ENCODE results near the gene RAB11FIP4. TPM values are rescaled to one million over a fixed set of nuclear protein-coding genes. Genes with fewer than 3 reads are reported as not detected.

The RAB11FIP4 gene
- total RNA-seq, 2 experiments from 2014 or later, result 35.0 to 35.6 TPM

DNA sequence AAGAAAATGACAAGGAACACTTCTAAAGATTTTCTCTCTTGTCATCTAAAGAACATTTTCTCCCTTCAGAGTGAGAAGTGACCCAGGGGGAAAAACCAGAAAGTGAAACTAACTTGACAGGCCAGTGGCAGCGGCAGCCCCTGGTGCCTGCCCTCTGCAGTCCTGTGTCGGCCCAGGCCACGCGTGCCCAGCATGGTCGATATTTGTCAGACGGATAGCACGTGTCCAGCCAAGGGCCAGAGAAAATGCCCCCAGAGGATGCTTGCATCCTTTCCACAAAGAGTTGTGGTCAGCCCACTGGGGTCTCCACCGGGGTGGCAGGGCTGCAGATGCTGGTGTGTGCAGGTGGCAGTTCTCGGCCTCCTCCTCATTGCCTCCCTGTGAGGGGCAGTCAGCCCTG lies 176.6 kb downstream of the RAB11FIP4 start:
- Mint-ChIP-seq H3K27me3 (peaks cover 3% of the 10 kb centered on the region), H3K4me1 (ENCODE audit: low read depth) (no peaks in the 10 kb centered on the region), H3K36me3 (no peaks in the 10 kb centered on the region), H3K9me3 (no peaks in the 10 kb centered on the region), H3K27ac (no peak overlapping the region), H3K4me3 (no peak overlapping the region)
- ChIA-PET CTCF (no interaction called here), POLR2A (no interaction called here)
- no peak for DNase-seq
- intact Hi-C loops (cut with micrococcal nuclease), result no loop called here

DNA sequence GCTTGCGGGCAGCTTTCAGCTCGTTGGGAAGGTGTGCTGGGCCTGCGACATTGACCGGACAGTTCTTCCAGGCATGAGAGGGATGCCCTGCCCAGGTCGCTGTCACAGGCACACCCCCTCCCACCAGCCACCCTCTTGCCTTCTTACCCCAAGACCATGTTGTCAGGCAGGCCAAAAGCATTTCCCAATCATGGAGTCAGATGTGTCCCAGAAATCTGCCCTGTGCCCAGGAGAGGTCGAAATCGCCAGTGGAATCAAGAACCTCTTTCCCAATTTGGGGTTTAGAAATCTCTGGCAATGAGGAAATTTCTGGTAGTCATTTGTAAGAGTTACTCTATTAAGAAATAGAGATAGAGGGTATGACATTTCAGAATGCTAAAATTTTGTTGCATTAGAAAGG lies 177.1 kb downstream of the RAB11FIP4 start:
- DNase-seq, result no peak
- ChIA-PET CTCF (no interaction called here), POLR2A (no interaction called here)
- Mint-ChIP-seq H3K4me3 (no peak overlapping the region), H3K27me3 (peaks cover 3% of the 10 kb centered on the region), H3K9me3 (no peaks in the 10 kb centered on the region), H3K4me1 (ENCODE audit: low read depth) (no peaks in the 10 kb centered on the region), H3K27ac (no peak overlapping the region), H3K36me3 (no peaks in the 10 kb centered on the region)
- intact Hi-C loops (cut with micrococcal nuclease), result no loop called here

DNA sequence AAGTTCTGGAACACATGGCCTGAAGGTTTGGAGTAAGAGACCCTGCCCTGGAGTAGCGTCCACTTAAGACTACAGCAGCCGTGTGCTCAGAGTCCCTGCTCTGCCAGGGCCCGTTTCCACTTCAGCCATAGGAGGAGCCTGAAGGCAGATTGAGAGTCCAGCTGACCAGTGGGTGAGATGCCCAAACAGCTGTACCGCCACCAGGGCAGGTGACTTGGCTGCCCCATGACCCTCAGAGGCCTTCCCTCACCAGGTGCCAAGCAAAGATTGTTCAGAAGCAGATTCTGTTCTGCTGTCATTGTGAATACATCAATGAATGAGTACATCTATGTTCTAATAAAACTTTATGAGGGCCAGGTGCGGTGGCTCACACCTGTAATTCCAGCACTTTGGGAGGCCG lies 178.8 kb downstream of the RAB11FIP4 start:
- H3K4me1 Mint-ChIP-seq (ENCODE audit: low read depth), result no peaks in the 10 kb centered on the region
- ChIA-PET POLR2A (no interaction called here), CTCF (no interaction called here)
- no peak for DNase-seq
- peaks cover 3% of the 10 kb centered on the region for H3K27me3 Mint-ChIP-seq
- no peak overlapping the region for H3K27ac Mint-ChIP-seq
- H3K4me3 Mint-ChIP-seq, result no peak overlapping the region
- no peaks in the 10 kb centered on the region for H3K36me3 Mint-ChIP-seq
- intact Hi-C loops (cut with micrococcal nuclease), result no loop called here
- H3K9me3 Mint-ChIP-seq, result no peaks in the 10 kb centered on the region

DNA sequence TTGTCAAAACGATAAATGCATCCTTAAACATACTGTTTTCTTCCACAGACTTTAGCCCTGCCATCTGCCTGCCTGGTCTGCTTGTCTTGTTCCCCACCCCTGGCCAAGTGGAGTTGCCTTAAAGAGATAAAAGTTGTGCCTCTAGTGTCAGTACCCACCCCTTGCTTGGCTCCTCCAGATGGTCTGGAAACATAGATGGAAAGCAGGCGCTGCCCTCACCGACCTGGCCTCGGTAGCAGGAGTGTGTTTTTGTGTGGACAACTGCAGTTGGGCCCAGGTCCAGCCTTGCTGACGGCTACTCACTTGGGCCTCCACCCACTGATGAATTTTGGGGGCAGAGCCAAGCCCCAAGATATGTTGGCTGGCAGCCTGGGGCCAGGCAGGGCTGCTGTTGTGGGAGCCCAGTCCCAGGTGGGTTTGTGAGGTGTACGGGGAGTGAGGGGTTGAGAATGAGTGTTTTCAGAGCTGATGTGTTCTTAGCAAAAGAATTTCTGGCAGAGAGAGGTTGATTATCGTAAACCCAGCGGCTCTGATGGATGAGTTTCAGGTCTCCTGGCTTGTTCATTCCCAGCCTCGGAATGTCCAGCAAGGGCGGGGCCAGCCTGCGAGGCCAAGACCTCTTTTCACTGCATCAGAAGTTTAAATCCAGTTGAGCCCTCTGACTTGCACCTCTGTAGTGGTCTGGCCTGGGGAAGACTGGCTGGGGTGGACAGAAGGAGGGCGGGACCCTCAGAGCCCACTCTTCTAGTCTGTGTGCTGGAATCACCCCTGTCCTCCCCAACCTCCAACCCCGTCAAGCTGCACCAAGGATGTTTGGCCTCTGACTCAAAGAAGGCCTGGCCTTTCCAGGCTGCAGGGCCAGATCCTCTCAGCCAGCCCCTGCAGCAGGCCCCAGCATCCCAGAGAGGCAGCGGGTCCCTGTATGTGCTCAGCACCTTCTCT lies 179.7 kb downstream of the RAB11FIP4 start:
- Mint-ChIP-seq H3K4me3 (no peak overlapping the region), H3K9me3 (no peaks in the 10 kb centered on the region), H3K27ac (no peak overlapping the region), H3K27me3 (no peaks in the 10 kb centered on the region), H3K4me1 (ENCODE audit: low read depth) (no peaks in the 10 kb centered on the region), H3K36me3 (no peaks in the 10 kb centered on the region)
- no peak for DNase-seq
- POLR2A ChIA-PET, result no interaction called here
- CTCF ChIA-PET, result no interaction called here
- intact Hi-C loops (cut with micrococcal nuclease), result no loop called here

DNA sequence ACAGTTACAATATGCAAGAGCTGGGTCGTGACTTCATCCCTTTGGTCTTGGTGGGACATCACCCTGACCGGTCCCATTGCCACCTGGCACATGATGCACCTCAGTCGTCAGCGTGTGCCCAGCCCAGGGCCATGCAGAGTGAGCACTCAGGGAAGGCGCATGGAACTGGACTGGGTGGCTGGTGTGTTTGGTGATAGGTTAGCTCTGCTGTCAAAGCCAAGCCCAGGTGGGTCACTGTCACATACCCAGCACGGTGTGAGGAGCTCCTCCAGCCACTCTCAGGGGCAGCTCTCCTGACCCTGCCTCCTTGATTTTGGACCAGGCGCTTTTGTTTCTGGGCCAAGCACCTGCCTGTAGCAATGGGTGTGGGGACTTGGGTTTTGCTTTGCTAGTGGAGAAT lies 180.9 kb downstream of the RAB11FIP4 start:
- H3K9me3 Mint-ChIP-seq, result no peaks in the 10 kb centered on the region
- H3K4me1 Mint-ChIP-seq (ENCODE audit: low read depth), result no peaks in the 10 kb centered on the region
- intact Hi-C loops (cut with micrococcal nuclease), result no loop called here
- H3K36me3 Mint-ChIP-seq, result no peaks in the 10 kb centered on the region
- no peaks in the 10 kb centered on the region for H3K27me3 Mint-ChIP-seq
- DNase-seq, result no peak
- ChIA-PET POLR2A (no interaction called here), CTCF (no interaction called here)
- H3K27ac Mint-ChIP-seq, result no peak overlapping the region
- H3K4me3 Mint-ChIP-seq, result no peak overlapping the region

DNA sequence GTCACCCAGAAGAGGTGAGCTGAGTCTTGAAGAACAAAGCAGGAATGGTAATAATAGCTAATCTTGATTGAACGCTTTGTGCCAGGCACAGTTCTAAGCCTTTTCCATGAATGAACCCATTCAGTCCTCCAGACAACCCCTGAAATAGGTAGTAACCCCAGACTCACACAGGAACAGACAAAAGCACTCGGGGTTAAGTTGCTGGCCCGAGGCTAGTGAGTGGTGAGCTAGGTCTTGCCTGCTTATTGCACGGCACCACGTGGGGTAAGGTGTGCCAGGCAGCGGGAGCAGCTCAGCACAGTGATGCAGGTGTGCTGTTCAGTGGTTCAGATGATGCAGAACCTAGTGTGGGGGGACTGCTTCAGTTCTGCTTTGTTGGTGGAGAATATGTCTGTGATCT lies 181.6 kb downstream of the RAB11FIP4 start:
- intact Hi-C loops (cut with micrococcal nuclease), result no loop called here
- Mint-ChIP-seq H3K4me3 (no peak overlapping the region), H3K36me3 (no peaks in the 10 kb centered on the region), H3K27ac (no peak overlapping the region), H3K9me3 (no peaks in the 10 kb centered on the region), H3K4me1 (ENCODE audit: low read depth) (no peaks in the 10 kb centered on the region), H3K27me3 (no peaks in the 10 kb centered on the region)
- DNase-seq, result no peak
- CTCF ChIA-PET, result no interaction called here
- POLR2A ChIA-PET, result no interaction called here

DNA sequence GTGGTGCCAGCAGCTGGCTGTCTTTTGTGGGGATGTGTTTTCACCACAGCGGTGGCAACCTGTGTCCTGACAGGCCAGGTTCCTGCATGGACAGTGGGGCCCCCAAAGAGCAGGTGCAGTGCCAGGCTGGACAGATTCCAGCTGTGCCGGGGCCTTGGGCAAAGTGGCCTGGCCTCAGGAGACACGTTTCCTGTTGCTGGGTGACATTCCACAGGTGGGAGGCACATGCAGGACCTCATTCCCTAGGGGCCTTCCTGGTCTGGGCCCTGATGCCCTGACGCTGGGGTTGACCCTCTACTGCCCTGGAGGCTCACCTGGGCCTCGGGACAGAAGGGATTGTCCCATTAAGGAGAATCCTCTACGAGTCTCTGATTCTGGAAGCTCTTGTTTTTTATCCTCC lies 182.4 kb downstream of the RAB11FIP4 start:
- DNase-seq, result no peak
- Mint-ChIP-seq H3K27ac (no peak overlapping the region), H3K9me3 (no peaks in the 10 kb centered on the region), H3K4me3 (no peak overlapping the region), H3K36me3 (no peaks in the 10 kb centered on the region), H3K4me1 (ENCODE audit: low read depth) (no peaks in the 10 kb centered on the region), H3K27me3 (no peaks in the 10 kb centered on the region)
- ChIA-PET POLR2A (no interaction called here), CTCF (no interaction called here)
- intact Hi-C loops (cut with micrococcal nuclease), result no loop called here

DNA sequence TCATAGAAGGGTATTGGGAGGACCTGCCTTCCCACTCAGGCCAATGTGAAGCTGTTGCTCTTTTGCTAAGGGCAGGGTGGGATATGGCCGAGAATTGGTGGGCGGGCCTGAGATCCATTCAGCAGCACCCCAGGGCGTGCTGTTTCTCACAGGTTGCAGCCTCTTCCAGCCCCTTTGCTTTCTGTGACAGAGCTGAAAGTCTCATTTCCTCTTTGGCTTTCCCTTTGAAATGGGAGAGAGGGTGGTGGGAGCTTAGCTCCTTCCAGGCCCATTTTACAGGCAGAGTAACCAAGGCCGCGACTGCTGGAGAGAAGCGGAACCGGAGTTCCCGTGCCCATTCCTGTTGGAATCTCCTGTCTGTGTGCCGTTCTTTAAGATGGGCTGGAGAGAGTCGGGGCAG lies 183.0 kb downstream of the RAB11FIP4 start:
- DNase-seq, result no peak
- Mint-ChIP-seq H3K9me3 (no peaks in the 10 kb centered on the region), H3K36me3 (no peaks in the 10 kb centered on the region), H3K27ac (no peak overlapping the region), H3K27me3 (no peaks in the 10 kb centered on the region), H3K4me3 (no peak overlapping the region), H3K4me1 (ENCODE audit: low read depth) (no peaks in the 10 kb centered on the region)
- ChIA-PET CTCF (no interaction called here), POLR2A (no interaction called here)
- intact Hi-C loops (cut with micrococcal nuclease), result no loop called here

DNA sequence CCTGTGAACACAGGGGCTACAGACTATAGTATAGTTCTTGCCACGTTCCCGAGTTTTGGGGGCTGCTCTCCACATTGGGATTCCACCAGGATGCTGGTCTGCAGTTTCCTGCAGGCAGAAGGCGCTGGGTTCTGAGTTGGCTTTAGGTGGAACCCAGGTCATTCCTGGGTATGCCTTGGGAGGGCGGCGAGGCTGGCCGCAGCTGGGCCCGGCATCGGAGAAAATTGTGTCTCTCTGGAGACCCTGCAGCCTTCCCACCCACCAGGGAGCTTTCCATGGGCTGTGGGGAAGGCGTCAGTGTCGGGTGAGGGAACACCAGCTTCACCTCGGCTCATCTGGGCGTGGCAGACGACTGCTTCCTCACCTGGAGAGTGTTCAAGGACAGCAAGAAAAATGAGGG lies 183.6 kb downstream of the RAB11FIP4 start:
- no peaks in the 10 kb centered on the region for H3K9me3 Mint-ChIP-seq
- no peaks in the 10 kb centered on the region for H3K36me3 Mint-ChIP-seq
- H3K27me3 Mint-ChIP-seq, result no peaks in the 10 kb centered on the region
- DNase-seq, result no peak
- no peak overlapping the region for H3K27ac Mint-ChIP-seq
- CTCF ChIA-PET, result no interaction called here
- no peak overlapping the region for H3K4me3 Mint-ChIP-seq
- intact Hi-C loops (cut with micrococcal nuclease), result no loop called here
- POLR2A ChIA-PET, result no interaction called here
- H3K4me1 Mint-ChIP-seq (ENCODE audit: low read depth), result no peaks in the 10 kb centered on the region

DNA sequence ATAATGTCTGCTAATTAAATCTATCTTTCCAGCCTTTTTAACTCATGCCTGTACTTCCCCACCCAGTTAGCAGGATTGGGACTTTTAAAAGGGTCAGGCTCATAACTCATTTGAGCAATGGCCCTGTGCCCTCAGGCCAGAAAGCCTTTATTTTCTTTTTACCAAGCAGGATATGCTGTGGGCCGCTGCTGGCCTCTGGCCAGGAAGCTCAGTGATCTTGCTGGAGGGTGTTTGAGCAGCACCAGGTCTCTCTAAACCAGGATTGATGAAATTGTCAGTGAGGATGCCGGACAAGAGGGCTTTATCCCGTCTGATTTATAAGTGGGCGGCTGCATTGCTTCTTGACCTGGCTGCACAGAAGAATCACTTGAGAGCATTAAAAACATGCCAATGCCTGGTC lies 187.8 kb downstream of the RAB11FIP4 start:
- POLR2A ChIA-PET, result no interaction called here
- no peaks in the 10 kb centered on the region for H3K9me3 Mint-ChIP-seq

DNA sequence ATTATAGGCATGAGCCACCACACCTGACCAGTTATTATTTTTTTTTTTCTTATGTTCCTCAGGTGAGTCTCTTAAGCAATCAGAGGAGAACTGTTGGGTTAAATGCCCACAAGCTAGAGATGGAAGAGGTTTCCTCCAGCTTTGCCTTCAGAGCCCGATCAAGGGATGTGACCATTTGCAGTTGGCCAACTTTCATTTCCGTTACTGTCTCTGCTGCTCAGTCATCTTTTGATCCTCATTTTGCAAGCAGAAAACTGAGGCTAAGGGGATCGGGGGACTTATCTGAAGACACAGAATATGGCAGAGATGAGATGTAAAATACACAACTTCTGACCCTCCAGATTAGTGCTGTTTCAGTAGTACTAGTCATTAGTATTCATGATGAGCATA lies 188.8 kb downstream of the RAB11FIP4 start:
- intact Hi-C loops (cut with micrococcal nuclease), result no loop called here
- H3K9me3 Mint-ChIP-seq, result no peaks in the 10 kb centered on the region
- POLR2A ChIA-PET, result interaction anchor here (1.9 kb wide), 1 partner anchor 15 kb away, joined by 4 read pairs; no protein-coding TSS in a partner anchor
- H3K27ac Mint-ChIP-seq, result no peak overlapping the region
- DNase-seq, result no peak
- peaks cover 3% of the 10 kb centered on the region for H3K4me1 Mint-ChIP-seq (ENCODE audit: low read depth)
- H3K4me3 Mint-ChIP-seq, result no peak overlapping the region
- no peaks in the 10 kb centered on the region for H3K27me3 Mint-ChIP-seq
- CTCF ChIA-PET, result no interaction called here
- no peaks in the 10 kb centered on the region for H3K36me3 Mint-ChIP-seq

More for the DNA sequence above, 187.8 kb downstream of the RAB11FIP4 start:
- Mint-ChIP-seq H3K27ac (no peak overlapping the region), H3K27me3 (no peaks in the 10 kb centered on the region), H3K36me3 (no peaks in the 10 kb centered on the region), H3K4me3 (no peak overlapping the region), H3K4me1 (ENCODE audit: low read depth) (peaks cover 3% of the 10 kb centered on the region)
- DNase-seq, result no peak
- CTCF ChIA-PET, result no interaction called here
- intact Hi-C loops (cut with micrococcal nuclease), result no loop called here

DNA sequence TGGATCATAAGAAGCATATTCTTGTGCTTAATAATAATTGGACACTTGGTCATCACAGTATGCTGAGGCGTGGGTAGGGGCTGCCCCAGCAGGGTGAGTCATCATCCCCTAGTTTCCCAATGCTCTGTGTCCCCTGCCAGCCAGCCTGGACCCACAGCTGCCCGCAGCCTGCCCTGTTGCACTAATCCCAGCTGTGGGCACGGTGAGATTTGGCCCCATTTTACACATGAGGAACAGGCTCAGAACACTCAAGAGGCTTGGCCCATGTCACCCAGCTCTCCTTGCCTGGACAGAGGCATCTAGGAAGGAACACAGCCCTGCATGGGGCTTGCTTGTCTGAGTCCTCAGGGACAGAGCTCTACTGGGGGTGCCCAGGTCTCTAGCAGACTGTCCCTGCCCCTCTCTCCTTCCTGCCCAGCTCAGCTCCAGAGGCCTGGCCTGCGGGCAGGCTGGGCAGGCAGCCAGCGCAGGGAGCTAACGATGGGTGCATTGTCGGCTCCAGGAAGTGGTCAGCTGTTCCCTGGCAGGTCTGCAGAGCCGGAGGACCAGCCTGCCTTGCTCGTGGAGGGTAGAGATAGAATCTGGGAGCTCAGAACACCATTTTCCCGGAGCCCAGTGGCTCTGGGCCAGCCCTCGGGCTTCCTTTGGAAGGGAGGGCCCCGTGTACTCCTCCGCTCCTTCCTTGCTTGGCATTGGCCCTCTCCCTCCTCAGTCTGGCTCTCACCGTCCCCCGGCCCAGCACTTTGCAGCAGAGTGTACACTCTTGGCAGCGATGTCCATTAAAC lies 189.4 kb downstream of the RAB11FIP4 start:
- peak; percentile 29 for DNase-seq
- Mint-ChIP-seq H3K4me1 (ENCODE audit: low read depth) (peaks cover 3% of the 10 kb centered on the region), H3K4me3 (no peak overlapping the region), H3K36me3 (no peaks in the 10 kb centered on the region), H3K9me3 (no peaks in the 10 kb centered on the region), H3K27me3 (no peaks in the 10 kb centered on the region), H3K27ac (no peak overlapping the region)
- ChIA-PET CTCF (no interaction called here), POLR2A (interaction anchor here (1.9 kb wide), 1 partner anchor 16 kb away, joined by 4 read pairs; no protein-coding TSS in a partner anchor)
- intact Hi-C loops (cut with micrococcal nuclease), result no loop called here

DNA sequence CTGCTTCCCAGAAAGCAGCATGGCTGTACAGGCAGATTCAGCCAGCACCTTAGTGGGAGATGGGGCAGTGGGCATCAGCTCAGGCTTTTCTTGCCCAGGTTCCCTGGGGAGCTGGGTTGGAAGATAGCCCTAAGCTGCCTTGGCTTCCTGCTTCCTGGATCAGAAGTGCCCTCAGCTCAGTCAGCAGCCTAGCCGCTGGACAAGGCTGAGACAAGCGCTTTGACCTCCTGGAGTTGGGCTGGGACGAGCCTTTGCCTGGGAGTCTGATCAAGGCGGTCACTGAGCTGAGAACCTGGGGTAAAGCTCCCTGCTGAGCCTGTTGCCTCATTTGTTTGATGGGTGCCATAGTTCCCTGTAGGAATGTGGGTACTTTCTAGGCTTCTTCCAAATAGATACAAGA lies 190.0 kb downstream of the RAB11FIP4 start:
- Mint-ChIP-seq H3K4me1 (ENCODE audit: low read depth) (peaks cover 3% of the 10 kb centered on the region), H3K27ac (no peak overlapping the region), H3K9me3 (no peaks in the 10 kb centered on the region), H3K36me3 (no peaks in the 10 kb centered on the region), H3K27me3 (no peaks in the 10 kb centered on the region), H3K4me3 (no peak overlapping the region)
- CTCF ChIA-PET, result no interaction called here
- DNase-seq, result no peak
- POLR2A ChIA-PET, result interaction anchor here (1.9 kb wide), 1 partner anchor 17 kb away, joined by 4 read pairs; no protein-coding TSS in a partner anchor
- intact Hi-C loops (cut with micrococcal nuclease), result no loop called here
